ENCODE results near the gene ERBB4. TPM values are rescaled to one million over a fixed set of nuclear protein-coding genes. Genes with fewer than 3 reads are reported as not detected.
A peak's percentile ranks its signal among the peaks of the same experiment; 100 is the strongest.

The ERBB4 gene
- total RNA-seq, 2 experiments from 2014 or later = not detected

GRCh38 chr2:211454679-211455078, 1083.9 kb downstream of the ERBB4 start:
- ChIA-PET CTCF (ENCODE audit: unreplicated experiment) (no interaction called here), POLR2A (interaction anchor here (0.7 kb wide), 1 partner anchor 124 kb away, joined by 3 read pairs; no protein-coding TSS in a partner anchor)
- no TSS peak for BruUV-seq (replicated peaks)
- Histone ChIP-seq H3K4me3 (ENCODE audit: low read depth, low read length, poor library complexity, severe bottlenecking) (no peak overlapping the region), H3K79me2 (ENCODE audit: insufficient read depth, low read depth, low read length) (no peaks in the 10 kb centered on the region), H3K36me3 (ENCODE audit: insufficient read depth, low read length) (no peaks in the 10 kb centered on the region), H4K20me1 (ENCODE audit: insufficient read depth, low read length) (no peaks in the 10 kb centered on the region), H3K4me1 (ENCODE audit: insufficient read depth, low read length, poor library complexity, severe bottlenecking) (no peaks in the 10 kb centered on the region), H3K9me2 (ENCODE audit: insufficient read depth, low read length) (no peaks in the 10 kb centered on the region), H2AFZ (ENCODE audit: low read length) (no peak overlapping the region), H3K4me2 (ENCODE audit: low read length) (no peak overlapping the region), H3K27ac (ENCODE audit: low read depth, low read length, poor library complexity, severe bottlenecking) (no peak overlapping the region), H3K9me3 (ENCODE audit: low read length) (no peaks in the 10 kb centered on the region)
- no peak for TF ChIP-seq CTCF (conservative IDR thresholded peaks at IDR 0.05; ENCODE audit: low read length)
- TF ChIP-seq EZH2phosphoT487 (IDR thresholded peaks at IDR 0.05; ENCODE audit: borderline replicate concordance, low read depth, low read length) = no peak
- intact Hi-C loops (cut with micrococcal nuclease; ENCODE audit: unreplicated experiment) = no loop called here
- DNase-seq (ENCODE audit: low spot score) = no peak

- H3K4me3 ChIP-seq (ENCODE audit: low read depth, low read length, poor library complexity, severe bottlenecking) = no peak overlapping the region
- TF ChIP-seq CTCF (conservative IDR thresholded peaks at IDR 0.05; ENCODE audit: low read length) (no peak), EZH2phosphoT487 (IDR thresholded peaks at IDR 0.05; ENCODE audit: borderline replicate concordance, low read depth, low read length) (no peak)
- intact Hi-C loops (cut with micrococcal nuclease; ENCODE audit: unreplicated experiment) = no loop called here
- no peaks in the 10 kb centered on the region for H3K9me3 ChIP-seq (ENCODE audit: low read length)
- POLR2A ChIA-PET = interaction anchor here (0.5 to 1.1 kb wide), 6 partner anchors 9 to 792 kb away, joined by 3 to 4 read pairs (median 3); no protein-coding TSS in a partner anchor
- no peaks in the 10 kb centered on the region for H3K9me2 ChIP-seq (ENCODE audit: insufficient read depth, low read length)
- peak overlapping the region; percentile 46 for H3K4me2 ChIP-seq (ENCODE audit: low read length)
- no peak overlapping the region for H3K27ac ChIP-seq (ENCODE audit: low read depth, low read length, poor library complexity, severe bottlenecking)
- no peaks in the 10 kb centered on the region for H3K36me3 ChIP-seq (ENCODE audit: insufficient read depth, low read length)
- no TSS peak for BruUV-seq (replicated peaks)
- no peak for DNase-seq (ENCODE audit: low spot score)
- H4K20me1 ChIP-seq (ENCODE audit: insufficient read depth, low read length) = no peaks in the 10 kb centered on the region
- CTCF ChIA-PET (ENCODE audit: unreplicated experiment) = no interaction called here
- H2AFZ ChIP-seq (ENCODE audit: low read length) = peak overlapping the region; percentile 81
- H3K79me2 ChIP-seq (ENCODE audit: insufficient read depth, low read depth, low read length) = no peaks in the 10 kb centered on the region
- no peaks in the 10 kb centered on the region for H3K4me1 ChIP-seq (ENCODE audit: insufficient read depth, low read length, poor library complexity, severe bottlenecking)
Observed at GRCh38 chr2:211453311-211453887, 1085.2 kb downstream of the ERBB4 start.

GRCh38 chr2:211451642-211452041, 1087.0 kb downstream of the ERBB4 start:
- ChIA-PET CTCF (ENCODE audit: unreplicated experiment) (no interaction called here), POLR2A (interaction anchor here (0.7 kb wide), 1 partner anchor 13 kb away, joined by 3 read pairs; no protein-coding TSS in a partner anchor)
- TF ChIP-seq CTCF (conservative IDR thresholded peaks at IDR 0.05; ENCODE audit: low read length) = no peak
- TF ChIP-seq EZH2phosphoT487 (IDR thresholded peaks at IDR 0.05; ENCODE audit: borderline replicate concordance, low read depth, low read length) = no peak

More at GRCh38 chr2:211451642-211452041, 1087.0 kb downstream of the ERBB4 start:
- Histone ChIP-seq H3K4me2 (ENCODE audit: low read length) (no peak overlapping the region), H3K27ac (ENCODE audit: low read depth, low read length, poor library complexity, severe bottlenecking) (no peak overlapping the region), H3K79me2 (ENCODE audit: insufficient read depth, low read depth, low read length) (no peaks in the 10 kb centered on the region), H3K9me3 (ENCODE audit: low read length) (no peaks in the 10 kb centered on the region), H3K4me3 (ENCODE audit: low read depth, low read length, poor library complexity, severe bottlenecking) (no peak overlapping the region), H3K9me2 (ENCODE audit: insufficient read depth, low read length) (no peaks in the 10 kb centered on the region), H2AFZ (ENCODE audit: low read length) (no peak overlapping the region; the same call in 1 of the 2 replicates), H4K20me1 (ENCODE audit: insufficient read depth, low read length) (no peaks in the 10 kb centered on the region), H3K4me1 (ENCODE audit: insufficient read depth, low read length, poor library complexity, severe bottlenecking) (peaks cover 8% of the 10 kb centered on the region), H3K36me3 (ENCODE audit: insufficient read depth, low read length) (no peaks in the 10 kb centered on the region)
- intact Hi-C loops (cut with micrococcal nuclease; ENCODE audit: unreplicated experiment) = no loop called here
- BruUV-seq (replicated peaks) = no TSS peak
- DNase-seq (ENCODE audit: low spot score) = no peak
